T-helper 22 cell (primary cell): ENCODE results near the gene CTXN3.

Source experiments
- DNase-seq: peaks from one replicate; pipeline ENCODE4 v3.0.0-alpha.2; 2020; ENCODE audit warnings: low read depth

CTXN3 gene

GRCh38 chr5:127649018-127649439 lies at the start of gene CTXN3:
TSS of gene CTXN3 (plus strand) at chr5:127649082. CDS start at chr5:127657522, 8,440 bp downstream.
- no peak for DNase-seq

- no peak for DNase-seq
These were observed 49.6 kb upstream of the CTXN3 start for GRCh38 chr5:127599320-127599719.

GRCh38 chr5:127599847-127600246 lies 49.0 kb upstream of the CTXN3 start:
- DNase-seq: no peak

- no peak for DNase-seq
These were observed 47.8 kb upstream of the CTXN3 start for GRCh38 chr5:127601111-127601510.

- no peak for DNase-seq
These were observed 47.3 kb upstream of the CTXN3 start for GRCh38 chr5:127601601-127602000.

GRCh38 chr5:127602481-127602880 lies 46.4 kb upstream of the CTXN3 start:
- no peak for DNase-seq

GRCh38 chr5:127602896-127603844 lies 45.7 kb upstream of the CTXN3 start:
- DNase-seq: no peak

- no peak for DNase-seq
These were observed 40.7 kb upstream of the CTXN3 start for GRCh38 chr5:127608077-127608660.

- no peak for DNase-seq
These were observed 39.9 kb upstream of the CTXN3 start for GRCh38 chr5:127609011-127609410.

- no peak for DNase-seq
These were observed 38.9 kb upstream of the CTXN3 start for GRCh38 chr5:127609957-127610356.

GRCh38 chr5:127612441-127613141 lies 36.3 kb upstream of the CTXN3 start:
- no peak for DNase-seq

GRCh38 chr5:127615916-127616315 lies 33.0 kb upstream of the CTXN3 start:
- no peak for DNase-seq

- no peak for DNase-seq
These were observed 28.9 kb upstream of the CTXN3 start for GRCh38 chr5:127619908-127620479.

- DNase-seq: no peak
These were observed 27.1 kb upstream of the CTXN3 start for GRCh38 chr5:127621601-127622325.

- no peak for DNase-seq
These were observed 14.9 kb upstream of the CTXN3 start for GRCh38 chr5:127634007-127634406.

GRCh38 chr5:127639828-127640227 lies 9.1 kb upstream of the CTXN3 start:
- DNase-seq: no peak

GRCh38 chr5:127642949-127643348 lies 5.9 kb upstream of the CTXN3 start:
- no peak for DNase-seq

GRCh38 chr5:127643607-127644006 lies 5.3 kb upstream of the CTXN3 start:
- no peak for DNase-seq

GRCh38 chr5:127645300-127645726 lies 3.6 kb upstream of the CTXN3 start:
- DNase-seq: no peak

GRCh38 chr5:127647361-127647958 lies 1.4 kb upstream of the CTXN3 start:
- no peak for DNase-seq

GRCh38 chr5:127650022-127650421 lies 1.1 kb downstream of the CTXN3 start:
- no peak for DNase-seq
